ENCODE data around the gene TANGO2. TPM values are rescaled to one million over a fixed set of nuclear protein-coding genes. Genes with fewer than 3 reads are reported as not detected.

Gene TANGO2
- total RNA-seq, 1 donor from 2014 or later: 62.3 TPM

DNA sequence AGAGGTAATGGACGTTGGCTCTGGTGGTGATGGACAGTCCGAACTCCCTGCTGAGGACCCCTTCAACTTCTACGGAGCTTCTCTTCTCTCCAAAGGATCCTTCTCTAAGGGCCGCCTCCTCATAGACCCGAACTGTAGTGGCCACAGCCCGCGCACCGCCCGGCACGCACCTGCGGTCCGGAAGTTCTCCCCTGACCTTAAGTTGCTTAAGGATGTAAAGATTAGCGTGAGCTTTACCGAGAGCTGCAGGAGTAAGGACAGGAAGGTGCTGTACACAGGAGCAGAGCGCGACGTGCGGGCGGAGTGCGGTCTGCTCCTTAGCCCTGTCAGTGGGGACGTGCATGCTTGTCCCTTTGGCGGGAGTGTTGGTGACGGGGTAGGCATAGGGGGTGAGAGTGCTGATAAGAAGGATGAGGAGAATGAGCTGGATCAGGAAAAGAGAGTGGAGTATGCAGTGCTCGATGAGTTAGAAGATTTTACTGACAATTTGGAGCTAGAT, 65.2 kb downstream of the TANGO2 start:
- DNase-seq (peak; percentile 26), ATAC-seq (ENCODE audit: poor library complexity) (no peak)
- intact Hi-C loops (cut with DNase I): no loop called here

DNA sequence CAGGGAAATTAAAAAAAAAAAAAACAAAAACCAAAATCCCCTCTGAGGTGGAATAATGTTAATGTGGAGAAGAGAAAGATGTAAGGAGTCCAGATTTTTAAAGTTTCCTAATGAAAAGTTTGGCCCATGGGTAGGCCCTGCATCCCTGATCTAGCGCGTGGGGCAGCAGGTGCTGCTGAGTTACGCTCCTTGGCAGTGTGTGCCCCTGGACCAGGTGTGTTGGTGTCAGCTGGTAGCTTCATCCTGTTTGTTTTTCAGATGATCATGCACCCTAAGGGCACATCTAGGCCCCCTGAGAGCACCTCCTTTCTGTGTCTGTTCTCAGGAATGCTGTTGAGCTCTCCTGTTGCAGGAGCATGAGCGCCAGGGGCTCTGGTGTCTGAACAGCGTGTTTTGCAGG, 65.9 kb downstream of the TANGO2 start:
- intact Hi-C loops (cut with DNase I): no loop called here
- DNase-seq (no peak), ATAC-seq (ENCODE audit: poor library complexity) (no peak)

DNA sequence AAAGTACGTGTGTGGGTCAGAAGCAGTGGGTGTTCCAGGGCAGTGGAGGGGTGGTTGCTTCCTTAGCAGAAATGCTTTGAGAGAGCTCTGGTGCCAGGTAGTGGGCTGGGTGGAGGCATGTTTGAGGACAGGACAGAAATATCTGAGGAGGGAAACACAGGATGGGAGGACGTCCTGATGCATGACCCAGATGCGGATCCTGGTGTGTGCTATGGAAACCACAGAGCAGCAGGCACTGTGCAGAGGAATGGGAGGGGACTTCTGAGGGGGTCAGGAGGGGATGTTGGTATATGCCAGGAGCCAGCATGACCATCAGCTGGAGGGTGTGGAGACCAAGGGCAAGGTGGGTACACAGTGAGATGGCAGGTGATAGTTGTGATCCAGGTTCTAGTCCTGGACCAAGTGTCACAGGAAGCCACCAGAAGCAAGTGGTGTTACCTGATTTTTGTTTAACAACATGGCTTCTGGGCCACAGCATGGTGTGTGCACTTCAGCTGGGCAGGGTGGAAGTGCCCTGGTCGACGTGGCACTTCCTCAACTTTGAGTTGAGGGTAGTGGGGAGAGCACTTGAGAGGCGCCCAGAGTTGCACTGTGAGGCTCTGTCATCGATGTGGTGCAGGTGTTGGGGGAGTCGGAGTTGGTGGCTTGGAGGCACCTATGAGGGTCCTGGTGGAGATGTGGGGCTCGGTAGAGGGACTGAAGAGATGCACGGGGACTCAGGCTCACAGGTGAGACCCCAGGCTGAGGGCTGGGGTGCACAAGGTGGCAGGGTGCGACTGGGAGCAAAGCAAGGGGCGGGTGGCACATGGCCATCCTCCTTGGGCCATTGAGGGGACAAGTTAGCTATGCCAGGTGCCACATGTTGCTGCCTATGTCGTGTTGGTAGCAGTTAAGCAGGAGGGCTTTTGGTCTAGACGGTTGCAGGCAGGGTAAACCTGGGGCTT, 66.7 kb downstream of the TANGO2 start:
- intact Hi-C loops (cut with DNase I): no loop called here
- no peak for ATAC-seq (ENCODE audit: poor library complexity)
- DNase-seq: peak; percentile 24

DNA sequence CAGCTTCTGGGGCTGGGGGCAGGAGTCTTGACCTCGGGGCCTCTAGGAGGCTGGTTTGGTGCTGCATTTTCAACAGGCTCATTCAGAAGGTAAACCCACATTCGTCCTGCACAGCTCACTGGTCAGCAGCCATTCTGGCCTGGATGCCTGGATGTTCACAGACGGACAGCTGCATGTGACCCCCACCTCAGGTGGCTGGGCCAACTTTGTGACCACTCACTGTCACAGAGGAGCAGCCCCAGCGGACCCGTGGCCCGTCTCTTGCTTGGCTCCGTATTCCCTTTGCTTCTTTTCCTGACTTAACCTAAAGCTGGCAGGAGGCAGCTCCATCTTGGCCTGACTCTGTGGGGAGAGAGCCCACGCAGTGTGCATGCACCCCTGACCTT, 67.3 kb downstream of the TANGO2 start:
- DNase-seq (peak; percentile 10), ATAC-seq (ENCODE audit: poor library complexity) (no peak)
- intact Hi-C loops (cut with DNase I): no loop called here

DNA sequence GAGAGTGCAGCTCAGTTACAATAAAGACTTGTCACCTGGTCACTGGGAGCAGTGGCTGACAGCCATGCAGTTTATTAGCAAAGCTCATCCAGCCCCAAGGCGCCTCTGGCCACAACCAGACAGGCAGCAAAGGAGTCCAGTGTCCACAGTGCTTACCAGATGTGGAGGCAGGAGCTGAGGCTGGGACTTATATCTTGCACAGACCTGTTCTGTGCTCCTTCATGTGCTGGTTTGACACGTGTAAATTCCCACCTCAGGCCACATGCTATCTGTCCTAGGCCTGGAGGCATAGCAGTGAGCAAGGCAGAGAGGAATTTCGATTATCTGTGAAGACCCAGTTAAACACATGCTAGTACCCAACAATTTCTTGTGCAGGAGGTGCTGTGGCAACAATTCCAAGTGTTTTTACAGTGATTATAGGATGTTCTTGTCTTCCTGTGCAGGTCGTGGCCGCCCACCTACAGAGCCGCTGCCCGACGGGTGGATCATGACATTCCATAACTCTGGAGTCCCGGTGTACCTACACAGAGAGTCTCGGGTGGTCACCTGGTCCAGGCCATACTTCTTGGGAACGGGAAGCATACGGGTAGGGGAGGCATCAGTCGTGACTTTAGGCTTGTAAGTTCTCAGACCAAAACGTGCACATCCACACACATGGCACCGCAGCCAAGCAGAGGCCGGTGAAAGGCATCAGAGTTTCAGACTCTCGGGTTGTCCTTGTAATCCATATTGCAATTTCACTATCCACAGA, 68.5 kb downstream of the TANGO2 start:
- DNase-seq (peak; percentile 16), ATAC-seq (ENCODE audit: poor library complexity) (no peak)
- intact Hi-C loops (cut with DNase I): no loop called here

DNA sequence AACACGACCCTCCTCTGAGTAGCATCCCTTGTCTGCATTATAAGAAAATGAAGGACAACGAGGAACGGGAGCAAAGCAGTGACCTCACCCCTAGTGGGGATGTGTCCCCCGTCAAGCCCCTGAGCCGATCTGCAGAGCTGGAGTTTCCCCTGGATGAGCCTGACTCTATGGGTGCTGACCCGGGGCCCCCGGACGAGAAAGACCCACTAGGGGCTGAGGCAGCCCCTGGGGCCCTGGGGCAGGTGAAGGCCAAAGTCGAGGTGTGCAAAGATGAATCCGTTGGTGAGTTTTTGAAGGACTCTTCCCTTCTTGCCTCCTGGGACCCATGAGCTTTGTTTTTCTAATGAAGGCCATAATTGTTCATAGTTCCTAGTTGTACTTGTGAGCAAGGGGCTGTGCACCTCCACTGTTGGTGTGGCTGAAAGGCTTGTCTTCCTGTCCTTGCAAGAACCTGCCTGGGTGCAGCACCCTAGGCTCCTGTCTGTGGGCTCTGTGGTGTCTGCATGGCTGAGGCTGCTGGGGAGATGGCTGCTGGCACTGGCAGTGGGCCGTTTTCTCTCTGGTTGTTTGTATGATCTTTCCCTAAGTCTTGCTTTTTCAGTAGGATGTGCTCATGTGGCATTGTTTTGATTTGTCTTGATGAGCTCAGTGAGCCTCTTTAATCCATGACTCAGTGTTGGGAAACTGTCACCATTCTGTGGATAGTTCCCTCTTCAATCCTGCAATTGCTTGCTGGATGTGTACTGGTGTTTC, 69.2 kb downstream of the TANGO2 start:
- peak; percentile 9 for DNase-seq
- intact Hi-C loops (cut with DNase I): no loop called here
- ATAC-seq (ENCODE audit: poor library complexity): no peak

DNA sequence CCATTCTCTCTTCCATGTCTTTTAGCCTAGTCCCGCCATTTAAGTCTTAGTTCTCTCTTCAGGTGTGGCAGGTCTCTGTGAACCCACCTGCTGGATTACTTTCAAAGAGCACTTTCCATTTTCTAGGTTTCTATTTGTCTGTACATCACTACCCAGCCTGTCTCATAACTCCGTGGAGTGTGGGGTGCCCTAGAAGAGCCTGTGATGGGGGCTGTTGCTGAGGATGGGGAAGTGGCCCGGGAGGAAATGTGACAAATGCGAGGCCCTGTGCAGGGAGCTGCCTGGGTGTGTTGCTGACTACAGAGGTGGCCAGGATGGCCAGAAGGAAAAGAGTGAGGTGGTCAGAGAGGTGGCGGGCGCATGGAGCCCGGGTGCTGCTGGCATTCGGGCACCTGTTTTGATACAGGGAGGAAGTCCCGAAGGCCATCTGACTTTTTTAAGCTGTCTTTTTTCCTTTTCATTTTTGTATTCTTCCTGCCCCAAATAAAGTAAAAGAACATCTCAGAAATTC, 69.9 kb downstream of the TANGO2 start:
- DNase-seq: peak; percentile 15
- intact Hi-C loops (cut with DNase I): no loop called here

DNA sequence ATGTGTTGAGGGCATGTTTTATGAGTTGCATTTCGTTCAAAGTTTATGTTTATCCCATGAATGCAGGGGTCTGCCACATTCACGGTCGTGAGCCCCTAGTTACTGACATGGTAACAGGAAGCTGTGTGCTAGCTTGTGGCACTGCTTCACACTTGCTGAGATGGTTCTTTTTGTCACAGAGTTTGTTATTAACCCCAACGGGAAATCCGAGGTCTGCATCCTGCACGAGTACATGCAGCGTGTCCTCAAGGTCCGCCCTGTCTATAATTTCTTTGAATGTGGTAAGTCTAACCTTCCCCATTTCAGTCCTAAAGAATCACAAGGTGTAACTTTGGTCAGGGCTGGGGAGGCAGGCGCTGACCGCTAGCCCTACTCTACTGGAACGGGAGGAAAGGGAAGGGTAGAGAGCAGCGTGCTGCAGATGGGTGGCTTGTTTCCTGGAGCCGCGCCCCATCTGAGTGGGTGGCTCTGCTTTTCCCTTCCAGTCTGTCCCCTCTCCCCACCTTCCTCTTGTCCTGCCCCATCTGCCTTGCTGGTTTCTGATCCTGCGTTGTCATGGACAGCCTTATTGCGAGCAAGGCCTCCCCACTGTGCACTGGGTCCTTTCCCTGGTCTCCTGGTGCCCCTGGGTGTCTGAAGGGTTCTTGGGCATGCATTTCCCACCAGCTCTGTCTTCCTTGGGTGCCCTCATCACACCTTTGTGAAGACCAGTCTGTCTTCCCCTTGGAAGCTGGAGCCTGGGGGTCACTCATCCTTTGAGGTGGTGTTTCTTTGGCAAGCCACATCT, 71.0 kb downstream of the TANGO2 start:
- intact Hi-C loops (cut with DNase I): no loop called here
- ATAC-seq (ENCODE audit: poor library complexity) (no peak), DNase-seq (peak; percentile 27)

More for the DNA sequence above, 69.9 kb downstream of the TANGO2 start:
- ATAC-seq (ENCODE audit: poor library complexity): no peak

DNA sequence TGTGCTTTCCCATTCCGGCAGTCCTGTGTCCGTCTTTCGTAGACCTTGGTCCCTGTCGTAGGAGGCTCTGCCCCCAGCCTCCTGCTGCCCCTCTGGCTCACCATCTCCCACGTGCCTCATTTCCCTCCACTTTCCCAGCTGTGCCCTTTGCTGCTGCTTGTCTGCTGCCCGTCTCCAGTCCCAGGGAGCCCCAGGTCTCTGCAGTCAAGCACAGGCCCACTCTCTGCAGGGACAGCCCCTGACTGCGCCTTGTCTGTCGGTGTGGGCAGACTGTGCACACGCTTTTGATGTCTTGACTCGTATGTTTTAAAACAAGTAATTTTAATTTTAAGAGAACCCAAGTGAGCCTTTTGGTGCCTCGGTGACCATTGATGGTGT, 71.6 kb downstream of the TANGO2 start:
- intact Hi-C loops (cut with DNase I): no loop called here
- ATAC-seq (ENCODE audit: poor library complexity): no peak
- DNase-seq: peak; percentile 1

DNA sequence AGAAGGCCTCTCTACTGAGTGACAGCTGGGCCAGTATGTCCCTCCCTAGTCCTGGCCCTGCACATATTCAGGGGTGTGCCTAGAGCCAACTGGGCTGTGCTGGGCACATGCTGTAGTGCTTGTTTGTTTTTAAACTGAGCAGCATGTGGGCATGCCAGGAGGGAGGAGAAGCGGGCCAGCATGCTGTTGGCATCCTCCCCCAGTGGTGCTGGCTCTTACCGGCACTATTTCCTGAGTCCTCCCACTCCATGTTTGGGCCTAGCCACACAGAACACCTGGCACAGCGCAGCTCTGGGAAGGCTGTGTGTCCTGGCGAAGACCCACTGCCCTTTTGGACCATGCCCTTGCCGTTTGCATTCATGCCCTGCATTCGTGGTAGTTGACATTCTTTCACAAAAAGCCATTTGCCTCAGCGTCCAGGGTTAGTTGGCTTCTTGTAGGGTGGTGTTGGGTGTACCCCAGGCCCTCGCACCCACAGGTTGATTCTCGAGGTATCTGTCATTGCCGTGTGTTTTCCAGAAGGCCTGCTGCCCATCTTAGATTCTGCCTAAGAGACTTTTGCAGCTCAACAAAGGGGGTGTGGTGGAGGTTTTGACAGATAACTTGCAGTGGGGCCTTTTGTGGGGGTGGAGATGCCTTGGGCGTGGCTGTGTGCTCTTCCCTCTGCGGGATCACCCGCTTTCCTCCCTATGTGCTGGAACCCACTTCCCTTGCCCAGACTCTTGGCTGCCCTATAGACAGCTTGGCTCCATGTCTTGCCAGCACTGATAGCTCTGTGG, 72.7 kb downstream of the TANGO2 start:
- intact Hi-C loops (cut with DNase I): no loop called here
- DNase-seq: peak; percentile 83
- peak; percentile 97 for ATAC-seq (ENCODE audit: poor library complexity)

DNA sequence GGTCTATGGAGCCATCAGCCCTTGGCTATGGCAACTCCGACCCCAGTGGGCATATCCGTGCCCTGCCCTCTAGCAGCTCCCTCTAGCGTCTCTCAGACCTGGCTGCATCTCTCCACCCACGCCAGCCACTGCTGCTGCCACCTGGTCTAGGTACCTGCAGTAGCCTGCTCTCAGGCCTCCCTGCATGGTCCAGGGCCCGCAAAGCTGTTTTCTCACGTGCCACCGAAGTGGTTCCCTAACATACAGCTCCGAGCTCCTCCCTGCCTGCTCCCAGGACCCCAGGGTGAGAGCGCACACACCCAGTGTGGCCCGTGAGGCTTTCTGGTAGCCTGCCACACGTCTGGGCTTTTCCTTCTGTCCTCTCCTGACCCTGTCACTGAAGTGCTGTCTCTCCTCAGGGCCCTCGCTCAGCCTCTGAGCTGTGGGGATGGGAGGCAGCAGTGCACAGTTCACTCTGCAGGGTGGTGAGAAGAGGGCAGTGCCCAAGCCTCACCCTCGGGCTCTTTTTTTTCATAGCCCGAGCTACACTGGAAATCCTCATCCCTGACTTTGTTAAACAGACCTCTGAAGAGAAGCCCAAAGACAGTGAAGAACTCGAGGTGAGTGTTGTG, 73.4 kb downstream of the TANGO2 start:
- ATAC-seq (ENCODE audit: poor library complexity) (no peak), DNase-seq (peak; percentile 27)
- intact Hi-C loops (cut with DNase I): no loop called here

DNA sequence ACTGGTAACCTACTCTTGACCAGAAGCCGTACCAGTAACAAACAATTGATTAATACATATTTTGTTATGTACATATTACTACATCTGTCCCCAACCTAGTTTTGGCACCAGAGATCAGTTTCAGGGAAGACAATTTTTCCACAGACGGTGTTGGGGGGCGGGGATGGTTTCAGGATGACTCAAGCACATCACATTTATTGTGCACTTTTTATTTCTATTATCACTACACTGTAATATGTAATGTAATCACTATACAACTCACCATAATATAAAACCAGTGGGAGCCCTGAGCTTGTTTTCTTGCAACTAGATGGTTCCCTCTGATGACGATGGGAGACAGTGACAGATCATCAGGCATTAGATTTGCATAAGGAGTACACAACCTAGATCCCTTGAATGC, 74.6 kb downstream of the TANGO2 start:
- peak; percentile 5 for DNase-seq
- intact Hi-C loops (cut with DNase I): no loop called here
- ATAC-seq (ENCODE audit: poor library complexity): no peak

DNA sequence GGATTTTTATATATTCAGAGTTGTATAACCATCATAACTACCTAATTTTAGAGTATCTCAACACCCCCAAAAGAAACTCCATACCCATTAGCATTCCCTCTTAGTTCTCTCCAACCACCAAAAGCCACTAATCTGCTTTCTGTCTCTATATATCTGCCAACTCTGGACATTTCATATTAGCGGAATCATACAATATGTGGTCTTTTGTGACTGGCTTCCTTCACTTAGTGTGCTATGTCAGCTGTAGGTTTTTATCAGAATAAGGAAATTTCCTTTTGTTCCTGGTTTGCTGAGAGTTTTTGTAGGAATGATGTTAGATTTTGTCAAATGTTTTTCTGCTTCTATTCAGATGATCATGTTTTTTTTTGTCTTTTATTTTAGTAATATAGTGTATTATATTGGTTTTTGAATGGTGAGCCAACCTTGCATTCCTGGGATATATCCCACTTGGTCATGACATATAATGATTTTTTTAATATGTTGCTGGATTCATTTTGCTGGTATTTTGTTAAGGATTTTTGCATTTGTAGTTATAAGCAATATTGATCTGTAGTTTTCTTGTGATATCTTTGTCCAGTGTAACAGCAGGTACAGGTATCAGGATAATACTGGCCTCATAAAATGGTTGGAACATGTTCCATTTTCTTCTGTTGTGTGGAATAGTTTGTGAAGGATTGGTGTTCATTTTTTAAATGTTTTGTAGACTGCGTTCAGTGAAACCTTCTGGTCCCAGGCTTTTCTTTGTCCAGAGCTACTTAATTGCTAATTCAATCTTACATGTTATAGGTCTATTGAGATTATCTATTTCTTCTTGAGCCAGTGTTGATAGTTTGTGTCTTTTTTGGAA, 75.9 kb downstream of the TANGO2 start:
- DNase-seq (no peak), ATAC-seq (ENCODE audit: poor library complexity) (no peak)
- intact Hi-C loops (cut with DNase I): no loop called here

DNA sequence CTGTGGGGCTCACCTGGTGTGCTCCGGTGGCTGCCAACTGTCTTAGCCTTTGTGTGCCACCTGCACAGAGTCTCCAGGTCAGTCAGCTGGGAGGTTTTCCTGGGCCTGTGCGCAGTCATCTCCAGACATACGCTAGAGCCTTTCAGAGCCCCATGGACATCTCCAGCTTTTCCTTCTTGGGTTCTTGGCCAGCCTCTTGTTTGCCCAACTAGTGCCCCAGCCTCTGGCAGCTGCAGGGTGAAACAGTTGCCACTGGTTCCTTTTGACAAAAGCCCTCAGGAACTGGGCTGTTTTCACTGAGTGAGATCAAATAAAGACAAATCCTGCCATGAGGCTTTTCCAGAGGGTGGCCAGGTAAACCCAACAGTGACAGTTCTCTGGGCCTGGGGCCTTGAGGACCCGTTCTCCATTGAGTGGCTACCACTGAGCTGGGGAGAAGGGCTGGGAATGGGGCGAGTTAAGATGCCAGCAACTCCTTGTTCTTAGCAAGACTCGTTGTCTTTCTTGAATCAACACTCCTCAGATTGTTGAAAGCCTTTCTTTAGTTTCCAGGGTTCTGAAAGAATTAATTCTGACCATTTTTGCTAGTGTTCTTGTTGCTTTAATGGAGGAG, 78.3 kb downstream of the TANGO2 start:
- intact Hi-C loops (cut with DNase I): no loop called here
- ATAC-seq (ENCODE audit: poor library complexity) (no peak), DNase-seq (peak; percentile 22)

DNA sequence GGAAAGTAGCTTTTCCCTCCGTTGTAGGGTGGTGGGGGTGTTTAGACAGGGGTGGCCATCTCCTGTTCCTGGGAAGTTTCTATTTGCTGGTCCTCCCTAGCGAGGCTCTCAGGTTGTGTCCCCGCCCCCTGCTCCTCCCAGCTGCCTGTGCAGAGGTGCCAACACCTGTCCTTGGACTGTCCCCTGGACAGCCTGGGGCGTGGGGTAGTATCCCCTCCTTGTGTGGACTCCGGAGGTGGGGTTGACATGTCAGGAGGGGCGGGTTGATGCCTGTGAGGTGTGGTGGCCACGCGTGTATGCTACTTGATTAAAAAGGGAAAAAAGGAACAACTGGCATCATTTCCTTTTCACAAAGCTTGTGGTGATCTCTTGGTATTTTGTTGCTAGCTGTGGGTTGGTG, 80.7 kb downstream of the TANGO2 start:
- DNase-seq (peak; percentile 32), ATAC-seq (ENCODE audit: poor library complexity) (no peak)
- intact Hi-C loops (cut with DNase I): no loop called here

Measured in Right ventricle myocardium superior (tissue), 1 donor.